Heart right ventricle (tissue), 16 donors: ENCODE measurements around the gene PHC1. TPM values are rescaled to one million over a fixed set of nuclear protein-coding genes. Genes with fewer than 3 reads are reported as not detected.
A peak's percentile ranks its signal among the peaks of the same experiment; 100 is the strongest.
"Not testable (repeated sequence)": the region's sequence is repeated elsewhere in the genome, so short reads cannot be mapped to it uniquely, and the experiment has no call there.

ENCODE experiments used
- ATAC-seq, 8 donors: fragments of 200-7000 bp; cut with Tn5 transposase; one replicate each; pipeline ENCODE4 v1.9.1; 2020; ENCODE audit warnings: mild to moderate bottlenecking in 8 of 8, moderate library complexity in 8 of 8, moderate number of reproducible peaks in 1 of 8
- DNase-seq, 2 donors: peaks; one replicate each; pipeline ENCODE4 v3.0.0-alpha.2; 2020
- H3K27ac ChIP-seq, 10 donors: fragments of 200-600 bp; sonication (generic) in 2 of 10; one replicate each; pipeline versions ENCODE4 v1.5.0 to v1.8.0; 2020 to 2022; ENCODE audit warnings: mild to moderate bottlenecking in 3 of 10
- H3K27me3 ChIP-seq, 7 donors: fragments of 200-600 bp; one replicate each; pipeline ENCODE4 v1.8.0; 2021 to 2022; ENCODE audit warnings: mild to moderate bottlenecking in 2 of 7
- H3K36me3 ChIP-seq, 9 donors: fragments of 200-600 bp; sonication (generic) in 1 of 9; one replicate each; pipeline versions ENCODE4 v1.5.0 to v1.8.0; 2020 to 2022; ENCODE audit warnings: mild to moderate bottlenecking in 2 of 9
- H3K4me1 ChIP-seq, 9 donors: fragments of 200-600 bp; sonication (generic) in 1 of 9; one replicate each; pipeline versions ENCODE4 v1.5.0 to v1.8.0; 2020 to 2022; ENCODE audit warnings: mild to moderate bottlenecking in 4 of 9
- H3K4me3 ChIP-seq, 10 donors: fragments of 200-600 bp; sonication (generic) in 2 of 10; one replicate each; pipeline versions ENCODE4 v1.5.0 to v1.8.0; 2020 to 2022; ENCODE audit warnings: mild to moderate bottlenecking in 7 of 10, moderate library complexity in 2 of 10
- H3K9me3 ChIP-seq, 11 donors: fragments of 200-600 bp in 10 of 11; sonication (generic) in 2 of 11; one replicate each; pipeline versions ENCODE4 v1.5.0 to v1.8.0; 2013 to 2022; ENCODE audit warnings: mild to moderate bottlenecking in 2 of 11, control low read depth in 1 of 11, moderate library complexity in 1 of 11
- WGBS, 2 donors: extraction: QIAGEN DNeasy Blood & Tissue Kit; methylation state at CpG; one replicate each; pipeline ENCODE4 v1.1.7; 2013; ENCODE audit warnings: inconsistent platforms in 1 of 2; 5-methylcytosine and 5-hydroxymethylcytosine counted together
- intact Hi-C, 10 donors: fragments of 100-400 bp; cut with DNase I; formaldehyde crosslinking; loops; one replicate each; pipeline versions ENCODE4 v1.11.1 to v1.14.2; 2022
- long read RNA-seq, 3 donors: library from polyadenylated mRNA; unstranded; transcript quantifications; one replicate each; pipeline ENCODE4 v2.0.0, GENCODE V29; 2020 to 2021
- polyA plus RNA-seq, 2 donors: library from polyadenylated mRNA; stranded (reverse); fragments of 200-250 nt; gene quantifications; one replicate each; pipeline ENCODE4 v1.2.3, GENCODE V29; 2013
- total RNA-seq, 10 donors: library from RNA; stranded (reverse); fragmentation: NEBNext Ultra II Directional in 3 of 10; extraction: Animal tissue kit (Norgen Biotek cat#: 25700) in 3 of 10; gene quantifications; one replicate each; pipeline versions ENCODE4 v1.2.1 to v1.2.4, GENCODE V29; 2021 to 2023
- TF ChIP-seq, protein P1 (sequence below), 9 donors: fragments of 200-600 bp; sonication (generic) in 2 of 9; IDR thresholded peaks; one replicate each; pipeline versions ENCODE4 v1.5.0 to v1.8.0; 2021 to 2022; ENCODE audit warnings: antibody characterized with exemption in 9 of 9, mild to moderate bottlenecking in 5 of 9, moderate library complexity in 1 of 9
- donor health status: Arrhythmogenic right ventricular cardiomyopathy.
- donor health status: ischemic (EF 13 %, LVEDD 7.1; RV severe dilation, severe dysfunction).
- donor health status: healthy with polysubstance abuse.
- donor health status: DM: no; HTN: yes; CAD: no.
- donor health status: DM: no; HTN: no; CAD: no.
- donor health status: ischemic (EF 25% LVEDD 6.9; RV normal size, moderate dysfunction).
- donor health status: ischemic (EF 25% LVEDD 5.7; RV mildly dilated, moderate dysfunction).
- donor health status: healthy.
- donor health status: DM: yes; HTN: yes; CAD: no.
- donor health status: Ischemic cardiomyopathy.
- donor health status: ischemic (EF 35%, LVEDD 5.7; RV mildly dilated, moderate dysfunction).
- donor health status: nonischemic (EF 11% LVEDD 7.7; RV severe dilation, severe dysfunction).
- donor health status: DM: yes; HTN: yes; CAD: no.
- donor health status: PGD.
- donor health status: ischemic (EF 29% LVEDD 5.4; RV normal size, mild dysfunction).
- donor health status: nonischemic (EF 23%, LVEDD 6.1; RV moderate dilation, normal function).

Gene PHC1
- total RNA-seq (10 to 100 TPM; 18.7 to 33.6 (median 23.7) TPM), polyA plus RNA-seq (10 to 100 TPM; 15.4 to 24.7 TPM)
- long read RNA-seq, donor 1, partial matches to known transcripts, result 14 of 22 reads
- long read RNA-seq, donor 1, other reads (novel, unspliced or antisense), result 4 of 22 reads
- long read RNA-seq, donor 2, partial matches to known transcripts, result 8 of 17 reads
- long read RNA-seq, donor 2, other reads (novel, unspliced or antisense), result 9 of 17 reads
- long read RNA-seq, donor 3, partial matches to known transcripts, result 27 of 32 reads
- long read RNA-seq, donor 3, other reads (novel, unspliced or antisense), result 4 of 32 reads

DNA sequence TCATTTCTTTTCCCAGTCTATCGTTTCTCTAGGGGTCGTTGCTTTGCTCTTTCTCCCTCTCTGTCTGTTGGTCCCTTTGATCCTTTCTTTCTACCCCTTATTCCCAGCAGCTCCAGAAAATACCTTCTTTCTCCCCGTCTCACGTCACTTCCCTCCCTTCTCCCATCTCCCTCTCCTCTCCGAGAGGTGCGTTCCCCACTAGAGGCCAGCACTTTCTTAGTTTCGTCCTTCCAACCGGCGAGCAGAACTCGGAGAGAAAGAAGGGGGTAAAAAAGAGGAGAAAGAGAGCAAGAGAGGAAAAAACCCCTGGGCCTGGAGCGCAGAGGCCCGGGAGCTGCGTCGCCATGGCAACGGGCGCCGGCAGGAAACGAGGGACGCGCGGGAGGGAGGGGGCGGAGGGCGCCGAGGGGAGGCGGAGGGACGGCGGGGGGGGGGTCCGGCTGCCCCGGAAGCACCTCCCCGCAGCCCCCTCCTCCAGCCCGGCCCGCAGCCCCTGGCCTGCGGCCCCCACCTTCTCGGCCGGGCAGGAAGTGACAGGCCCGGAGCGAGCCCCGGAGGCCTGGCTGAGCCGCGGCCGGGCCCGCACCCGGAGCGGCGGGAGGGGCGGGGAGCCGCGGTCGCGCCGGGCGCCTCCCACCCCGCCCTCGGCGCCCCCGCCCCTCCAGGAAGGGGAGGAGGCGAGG lies at the start of gene PHC1:
Gene PHC1, plus strand, starts transcription at position 477 of the 683 bp plus-strand sequence. CDS start 3,169 bp downstream, outside the sequence.
- H3K27me3 ChIP-seq, H3K9me3 ChIP-seq: not testable (repeated sequence)
- Histone ChIP-seq H3K4me1 (peaks cover 0 to 42% (median 22%) of the 10 kb centered on the region in 9 donors), H3K27ac (peak within 1 kb of the TSS; percentile 38 to 94 (median 84)), H3K36me3 (peaks cover 0 to 16% (median 0%) of the 10 kb centered on the region in 9 donors), H3K4me3 (peak within 1 kb of the TSS; percentile 49 to 88 (median 68))
- WGBS, 2 donors, result 1% methylated on average over 22 to 33 of the region's 57 CpGs
- DNase-seq (peak; percentile 87), ATAC-seq (peak; percentile 80 to 90 (median 88))
- TF ChIP-seq, protein P1, sequence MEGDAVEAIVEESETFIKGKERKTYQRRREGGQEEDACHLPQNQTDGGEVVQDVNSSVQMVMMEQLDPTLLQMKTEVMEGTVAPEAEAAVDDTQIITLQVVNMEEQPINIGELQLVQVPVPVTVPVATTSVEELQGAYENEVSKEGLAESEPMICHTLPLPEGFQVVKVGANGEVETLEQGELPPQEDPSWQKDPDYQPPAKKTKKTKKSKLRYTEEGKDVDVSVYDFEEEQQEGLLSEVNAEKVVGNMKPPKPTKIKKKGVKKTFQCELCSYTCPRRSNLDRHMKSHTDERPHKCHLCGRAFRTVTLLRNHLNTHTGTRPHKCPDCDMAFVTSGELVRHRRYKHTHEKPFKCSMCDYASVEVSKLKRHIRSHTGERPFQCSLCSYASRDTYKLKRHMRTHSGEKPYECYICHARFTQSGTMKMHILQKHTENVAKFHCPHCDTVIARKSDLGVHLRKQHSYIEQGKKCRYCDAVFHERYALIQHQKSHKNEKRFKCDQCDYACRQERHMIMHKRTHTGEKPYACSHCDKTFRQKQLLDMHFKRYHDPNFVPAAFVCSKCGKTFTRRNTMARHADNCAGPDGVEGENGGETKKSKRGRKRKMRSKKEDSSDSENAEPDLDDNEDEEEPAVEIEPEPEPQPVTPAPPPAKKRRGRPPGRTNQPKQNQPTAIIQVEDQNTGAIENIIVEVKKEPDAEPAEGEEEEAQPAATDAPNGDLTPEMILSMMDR (IDR thresholded peaks at IDR 0.05), result peak; percentile 7 to 64 (median 40)
- intact Hi-C loops, result loop anchor here in 4 of 10 donors (5.0 kb wide), 1 partner anchor 33 kb away; the partner anchor contains the start of gene M6PR (in 4 of the 4)

DNA sequence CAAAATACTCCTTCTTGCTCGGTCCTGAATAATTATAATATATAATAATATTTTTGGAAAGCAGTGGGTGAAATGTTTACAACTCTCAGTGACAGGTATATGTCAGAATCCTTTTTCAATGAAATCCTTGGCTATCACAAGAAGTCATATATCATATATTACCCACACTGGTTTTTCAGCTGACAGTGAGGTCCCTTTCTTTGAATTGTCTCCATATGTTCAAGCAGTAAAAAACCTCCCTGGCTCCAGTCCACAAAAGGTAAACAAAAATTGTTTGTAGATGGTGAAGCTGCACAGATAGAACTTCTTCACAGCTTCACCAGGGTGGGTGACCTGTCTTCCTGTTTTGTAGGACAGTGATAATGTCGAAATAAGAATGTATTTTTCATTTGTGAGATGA lies 47.9 kb upstream of the PHC1 start:
- Histone ChIP-seq H3K36me3 (no peaks in the 10 kb centered on the region), H3K27me3 (no peaks in the 10 kb centered on the region), H3K9me3 (no peaks in the 10 kb centered on the region), H3K4me1 (no peaks in the 10 kb centered on the region), H3K4me3 (no peak overlapping the region), H3K27ac (no peak overlapping the region)
- 80 to 82% methylated on average over 2 of the region's 2 CpGs for WGBS, 2 donors
- ATAC-seq, result no peak
- DNase-seq, result no peak
- intact Hi-C loops, result loop anchor here in 1 of 10 donors (10.0 kb wide), 1 partner anchor 82 kb away; no protein-coding TSS in a partner anchor
- TF ChIP-seq, protein P1 (IDR thresholded peaks at IDR 0.05), result no peak

DNA sequence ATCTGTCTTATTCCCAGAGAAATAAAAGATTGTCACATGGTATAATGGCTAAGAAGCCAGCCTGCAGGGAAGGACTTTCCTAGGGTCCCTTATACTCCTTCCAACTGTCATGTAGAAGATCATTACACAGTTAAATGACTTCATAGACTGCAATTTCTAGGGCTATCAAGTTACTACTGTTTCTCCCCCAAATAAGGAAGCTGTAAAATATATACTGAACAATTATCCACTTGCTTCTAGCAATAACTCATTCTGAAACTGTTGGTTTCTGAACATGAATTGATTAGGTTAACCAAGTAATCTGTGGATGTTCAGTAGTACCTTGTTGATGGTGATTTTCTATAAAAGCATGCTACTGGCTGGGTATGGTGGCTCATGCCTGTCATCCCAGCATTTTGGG lies 47.3 kb upstream of the PHC1 start:
- Histone ChIP-seq H3K4me1 (no peaks in the 10 kb centered on the region), H3K36me3 (no peaks in the 10 kb centered on the region), H3K4me3 (no peak overlapping the region), H3K9me3 (no peaks in the 10 kb centered on the region), H3K27me3 (no peaks in the 10 kb centered on the region), H3K27ac (no peak overlapping the region)
- TF ChIP-seq, protein P1 (IDR thresholded peaks at IDR 0.05), result no peak
- DNase-seq, result no peak
- ATAC-seq, result no peak
- intact Hi-C loops, result loop anchor here in 1 of 10 donors (10.0 kb wide), 1 partner anchor 82 kb away; no protein-coding TSS in a partner anchor

DNA sequence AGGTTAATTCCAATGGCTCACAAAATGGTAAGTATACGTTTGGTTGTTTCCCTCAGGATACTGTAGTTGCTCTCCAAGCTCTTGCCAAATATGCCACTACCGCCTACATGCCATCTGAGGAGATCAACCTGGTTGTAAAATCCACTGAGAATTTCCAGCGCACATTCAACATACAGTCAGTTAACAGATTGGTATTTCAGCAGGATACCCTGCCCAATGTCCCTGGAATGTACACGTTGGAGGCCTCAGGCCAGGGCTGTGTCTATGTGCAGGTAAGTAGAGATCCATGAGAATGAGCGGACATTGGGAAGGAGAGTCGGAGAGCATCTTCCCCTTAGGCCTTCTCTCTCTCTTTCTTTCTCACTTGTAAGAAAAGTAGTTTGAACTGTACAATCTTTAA lies 46.5 kb upstream of the PHC1 start:
- TF ChIP-seq, protein P1 (IDR thresholded peaks at IDR 0.05), result no peak
- DNase-seq (no peak), ATAC-seq (no peak)
- intact Hi-C loops, result loop anchor here in 1 of 10 donors (10.0 kb wide), 1 partner anchor 83 kb away; no protein-coding TSS in a partner anchor
- Histone ChIP-seq H3K27me3 (no peaks in the 10 kb centered on the region), H3K9me3 (no peaks in the 10 kb centered on the region), H3K4me3 (no peak overlapping the region), H3K4me1 (no peaks in the 10 kb centered on the region), H3K36me3 (no peaks in the 10 kb centered on the region), H3K27ac (no peak overlapping the region)
- 92 to 94% methylated on average over 6 of the region's 6 CpGs for WGBS, 2 donors
